Measurements from ENCODE around the gene GPLD1.

The GPLD1 gene

GRCh38 chr6:24455061-24455460, 34.3 kb downstream of the GPLD1 start:
- TF ChIP-seq CTCF (IDR thresholded peaks at IDR 0.05; ENCODE audit: low read depth, low read length, missing control alignments) = no peak
- no peak for DNase-seq (ENCODE audit: low read depth)
- H3K4me3 ChIP-seq (ENCODE audit: low read depth, low read length) = no peak overlapping the region

- DNase-seq (ENCODE audit: low read depth) = no peak
- no peak for TF ChIP-seq CTCF (IDR thresholded peaks at IDR 0.05; ENCODE audit: low read depth, low read length, missing control alignments)
Observed at GRCh38 chr6:24454452-24454851, 34.9 kb downstream of the GPLD1 start.

GRCh38 chr6:24453921-24454320, 35.5 kb downstream of the GPLD1 start:
- no peak for DNase-seq (ENCODE audit: low read depth)
- no peak for TF ChIP-seq CTCF (IDR thresholded peaks at IDR 0.05; ENCODE audit: low read depth, low read length, missing control alignments)
- H3K4me3 ChIP-seq (ENCODE audit: low read depth, low read length) = no peak overlapping the region

More at GRCh38 chr6:24454452-24454851, 34.9 kb downstream of the GPLD1 start:
- no peak overlapping the region for H3K4me3 ChIP-seq (ENCODE audit: low read depth, low read length)

GRCh38 chr6:24451581-24452388, 37.6 kb downstream of the GPLD1 start:
- no peak overlapping the region for H3K4me3 ChIP-seq (ENCODE audit: low read depth, low read length)
- TF ChIP-seq CTCF (IDR thresholded peaks at IDR 0.05; ENCODE audit: low read depth, low read length, missing control alignments) = no peak
- DNase-seq (ENCODE audit: low read depth) = no peak

GRCh38 chr6:24448828-24449525, 40.4 kb downstream of the GPLD1 start:
- no peak for DNase-seq (ENCODE audit: low read depth)
- TF ChIP-seq CTCF (IDR thresholded peaks at IDR 0.05; ENCODE audit: low read depth, low read length, missing control alignments) = no peak
- no peak overlapping the region for H3K4me3 ChIP-seq (ENCODE audit: low read depth, low read length)

- no peak for TF ChIP-seq CTCF (IDR thresholded peaks at IDR 0.05; ENCODE audit: low read depth, low read length, missing control alignments)
- no peak for DNase-seq (ENCODE audit: low read depth)
- H3K4me3 ChIP-seq (ENCODE audit: low read depth, low read length) = no peak overlapping the region
Observed at GRCh38 chr6:24448396-24448795, 41.0 kb downstream of the GPLD1 start.

All from GM12864 (cell line).